Activated naive CD8-positive, alpha-beta T cell treated with anti-CD3 and anti-CD28 coated beads for 36 hours (primary cell): ENCODE results near the gene CCDC60. TPM values are rescaled to one million over a fixed set of nuclear protein-coding genes. Genes with fewer than 3 reads are reported as not detected.
"Not testable (repeated sequence)": the region's sequence is repeated elsewhere in the genome, so short reads cannot be mapped to it uniquely, and the experiment has no call there.

Source experiments
- DNase-seq: peaks from one replicate; pipeline ENCODE4 v3.0.0; 2021
- H3K27ac Mint-ChIP-seq: one replicate; pipeline ENCODE4 v1.8.0; 2022; ENCODE audit warnings: mild to moderate bottlenecking, moderate library complexity, mixed read lengths
- H3K27me3 Mint-ChIP-seq: one replicate; pipeline ENCODE4 v1.8.0; 2022; ENCODE audit warnings: mild to moderate bottlenecking, mixed read lengths
- H3K36me3 Mint-ChIP-seq: one replicate; pipeline ENCODE4 v1.8.0; 2021; ENCODE audit warnings: mild to moderate bottlenecking, mixed read lengths
- H3K4me1 Mint-ChIP-seq: one replicate; pipeline ENCODE4 v1.8.0; 2021; ENCODE audit warnings: mixed read lengths
- H3K4me3 Mint-ChIP-seq: one replicate; pipeline ENCODE4 v1.8.0; 2022; ENCODE audit warnings: mild to moderate bottlenecking, moderate library complexity, mixed read lengths
- H3K9me3 Mint-ChIP-seq: one replicate; pipeline ENCODE4 v1.8.0; 2022; ENCODE audit warnings: mixed read lengths
- total RNA-seq, 2 experiments: library from RNA; stranded (reverse); gene quantifications; one replicate each; pipeline ENCODE4 v1.2.3, GENCODE V29; 2021

CCDC60 gene
- total RNA-seq, 2 experiments from 2014 or later: not detected

- Mint-ChIP-seq H3K4me1 (no peaks in the 10 kb centered on the region), H3K9me3 (peaks cover 3% of the 10 kb centered on the region), H3K27ac (no peak overlapping the region), H3K36me3 (no peaks in the 10 kb centered on the region), H3K27me3 (peaks cover 10% of the 10 kb centered on the region), H3K4me3 (no peak overlapping the region)
- no peak for DNase-seq
Observed at GRCh38 chr12:119319638-119320037, 14.9 kb upstream of the CCDC60 start.

GRCh38 chr12:119320678-119321077 lies 13.9 kb upstream of the CCDC60 start:
- H3K4me3 Mint-ChIP-seq: no peak overlapping the region
- peaks cover 10% of the 10 kb centered on the region for H3K27me3 Mint-ChIP-seq
- H3K36me3 Mint-ChIP-seq: no peaks in the 10 kb centered on the region
- H3K4me1 Mint-ChIP-seq: no peaks in the 10 kb centered on the region
- no peak overlapping the region for H3K27ac Mint-ChIP-seq
- peaks cover 3% of the 10 kb centered on the region for H3K9me3 Mint-ChIP-seq
- no peak for DNase-seq

GRCh38 chr12:119322301-119322723 lies 12.2 kb upstream of the CCDC60 start:
- H3K4me3 Mint-ChIP-seq: no peak overlapping the region

GRCh38 chr12:119325813-119326212 lies 8.7 kb upstream of the CCDC60 start:
- DNase-seq: no peak
- Mint-ChIP-seq H3K4me3 (no peak overlapping the region), H3K4me1 (no peaks in the 10 kb centered on the region), H3K27me3 (peaks cover 9% of the 10 kb centered on the region), H3K27ac (no peak overlapping the region), H3K36me3 (no peaks in the 10 kb centered on the region), H3K9me3 (peaks cover 3% of the 10 kb centered on the region)

More at GRCh38 chr12:119322301-119322723, 12.2 kb upstream of the CCDC60 start:
- H3K36me3 Mint-ChIP-seq: no peaks in the 10 kb centered on the region
- H3K4me1 Mint-ChIP-seq: no peaks in the 10 kb centered on the region
- no peak overlapping the region for H3K27ac Mint-ChIP-seq
- H3K27me3 Mint-ChIP-seq: peaks cover 10% of the 10 kb centered on the region
- DNase-seq: no peak
- peaks cover 3% of the 10 kb centered on the region for H3K9me3 Mint-ChIP-seq

- no peak for DNase-seq
- no peaks in the 10 kb centered on the region for H3K36me3 Mint-ChIP-seq
- peaks cover 9% of the 10 kb centered on the region for H3K27me3 Mint-ChIP-seq
- H3K4me3 Mint-ChIP-seq: no peak overlapping the region
- H3K4me1 Mint-ChIP-seq: no peaks in the 10 kb centered on the region
- peaks cover 3% of the 10 kb centered on the region for H3K9me3 Mint-ChIP-seq
- H3K27ac Mint-ChIP-seq: no peak overlapping the region
Observed at GRCh38 chr12:119326341-119326740, 8.2 kb upstream of the CCDC60 start.

- Mint-ChIP-seq H3K4me3 (no peak overlapping the region), H3K27ac (no peak overlapping the region), H3K27me3 (peaks cover 5% of the 10 kb centered on the region), H3K9me3 (peaks cover 3% of the 10 kb centered on the region), H3K36me3 (no peaks in the 10 kb centered on the region), H3K4me1 (no peaks in the 10 kb centered on the region)
- DNase-seq: no peak
Observed at GRCh38 chr12:119327471-119327870, 7.1 kb upstream of the CCDC60 start.

GRCh38 chr12:119328111-119328510 lies 6.4 kb upstream of the CCDC60 start:
- H3K36me3 Mint-ChIP-seq: no peaks in the 10 kb centered on the region
- no peak overlapping the region for H3K27ac Mint-ChIP-seq
- H3K27me3 Mint-ChIP-seq: peaks cover 11% of the 10 kb centered on the region
- H3K4me3 Mint-ChIP-seq: no peak overlapping the region
- no peaks in the 10 kb centered on the region for H3K4me1 Mint-ChIP-seq
- peaks cover 3% of the 10 kb centered on the region for H3K9me3 Mint-ChIP-seq
- no peak for DNase-seq

GRCh38 chr12:119338593-119339363 lies 4.2 kb downstream of the CCDC60 start:
- Mint-ChIP-seq H3K27me3 (peaks cover 20% of the 10 kb centered on the region), H3K4me3 (no peak overlapping the region), H3K27ac (no peak overlapping the region), H3K4me1 (no peaks in the 10 kb centered on the region), H3K36me3 (no peaks in the 10 kb centered on the region), H3K9me3 (no peaks in the 10 kb centered on the region)
- DNase-seq: no peak

- H3K4me1 Mint-ChIP-seq: no peaks in the 10 kb centered on the region
- H3K27me3 Mint-ChIP-seq: peaks cover 14% of the 10 kb centered on the region
- no peaks in the 10 kb centered on the region for H3K9me3 Mint-ChIP-seq
- DNase-seq: no peak
- H3K27ac Mint-ChIP-seq: no peak overlapping the region
- no peaks in the 10 kb centered on the region for H3K36me3 Mint-ChIP-seq
- H3K4me3 Mint-ChIP-seq: no peak overlapping the region
Observed at GRCh38 chr12:119340578-119340977, 6.0 kb downstream of the CCDC60 start.

GRCh38 chr12:119341020-119341419 lies 6.5 kb downstream of the CCDC60 start:
- H3K4me1 Mint-ChIP-seq: no peaks in the 10 kb centered on the region
- no peaks in the 10 kb centered on the region for H3K36me3 Mint-ChIP-seq
- peaks cover 11% of the 10 kb centered on the region for H3K27me3 Mint-ChIP-seq
- H3K9me3 Mint-ChIP-seq: no peaks in the 10 kb centered on the region
- H3K4me3 Mint-ChIP-seq: no peak overlapping the region
- DNase-seq: no peak
- H3K27ac Mint-ChIP-seq: no peak overlapping the region

GRCh38 chr12:119341988-119342387 lies 7.5 kb downstream of the CCDC60 start:
- Mint-ChIP-seq H3K27me3 (peaks cover 11% of the 10 kb centered on the region), H3K27ac (no peak overlapping the region), H3K9me3 (no peaks in the 10 kb centered on the region), H3K4me1 (no peaks in the 10 kb centered on the region), H3K4me3 (no peak overlapping the region), H3K36me3 (no peaks in the 10 kb centered on the region)
- DNase-seq: no peak

GRCh38 chr12:119343130-119343529 lies 8.6 kb downstream of the CCDC60 start:
- Mint-ChIP-seq H3K4me1 (no peaks in the 10 kb centered on the region), H3K4me3 (no peak overlapping the region), H3K36me3 (no peaks in the 10 kb centered on the region), H3K27ac (no peak overlapping the region), H3K9me3 (no peaks in the 10 kb centered on the region), H3K27me3 (peaks cover 11% of the 10 kb centered on the region)
- DNase-seq: no peak

- H3K4me1 Mint-ChIP-seq: no peaks in the 10 kb centered on the region
- no peak for DNase-seq
- H3K27me3 Mint-ChIP-seq: peaks cover 5% of the 10 kb centered on the region
- no peak overlapping the region for H3K27ac Mint-ChIP-seq
- no peaks in the 10 kb centered on the region for H3K36me3 Mint-ChIP-seq
- H3K9me3 Mint-ChIP-seq: peaks cover 8% of the 10 kb centered on the region
- no peak overlapping the region for H3K4me3 Mint-ChIP-seq
Observed at GRCh38 chr12:119354172-119354571, 19.6 kb downstream of the CCDC60 start.

GRCh38 chr12:119360366-119360765 lies 25.8 kb downstream of the CCDC60 start:
- not testable (repeated sequence) for H3K9me3 Mint-ChIP-seq

GRCh38 chr12:119363037-119363436 lies 28.5 kb downstream of the CCDC60 start:
- Mint-ChIP-seq H3K36me3 (no peaks in the 10 kb centered on the region), H3K4me1 (no peaks in the 10 kb centered on the region), H3K9me3 (peaks cover 2% of the 10 kb centered on the region), H3K4me3 (no peak overlapping the region), H3K27ac (no peak overlapping the region), H3K27me3 (no peaks in the 10 kb centered on the region)
- no peak for DNase-seq

More at GRCh38 chr12:119360366-119360765, 25.8 kb downstream of the CCDC60 start:
- not testable (repeated sequence) for H3K36me3 Mint-ChIP-seq, H3K4me3 Mint-ChIP-seq, H3K27ac Mint-ChIP-seq, DNase-seq, H3K27me3 Mint-ChIP-seq, H3K4me1 Mint-ChIP-seq

- Mint-ChIP-seq H3K36me3 (no peaks in the 10 kb centered on the region), H3K27me3 (no peaks in the 10 kb centered on the region), H3K9me3 (peaks cover 2% of the 10 kb centered on the region), H3K27ac (no peak overlapping the region), H3K4me1 (no peaks in the 10 kb centered on the region), H3K4me3 (no peak overlapping the region)
- DNase-seq: no peak
Observed at GRCh38 chr12:119363490-119363889, 29.0 kb downstream of the CCDC60 start.
